Vagina (tissue), 2 donors: Measurements from ENCODE around the gene RABGEF1. TPM values are rescaled to one million over a fixed set of nuclear protein-coding genes. Genes with fewer than 3 reads are reported as not detected.
"Not testable (repeated sequence)": the region's sequence is repeated elsewhere in the genome, so short reads cannot be mapped to it uniquely, and the experiment has no call there.

Source experiments
- DNase-seq, 2 donors: peaks; one replicate each; pipeline ENCODE4 v3.0.0-alpha.2; 2017; ENCODE audit errors: extremely low spot score in 2 of 2
- H3K27ac ChIP-seq: fragments of 200-600 bp; sonication (generic); one replicate; pipeline ENCODE4 v1.5.1; 2019
- H3K27me3 ChIP-seq: fragments of 200-600 bp; sonication (generic); one replicate; pipeline ENCODE4 v1.5.1; 2019
- H3K36me3 ChIP-seq, 2 donors: fragments of 200-600 bp; sonication (generic); one replicate each; pipeline ENCODE4 v1.5.1; 2017 to 2019
- H3K4me1 ChIP-seq: fragments of 200-600 bp; sonication (generic); one replicate; pipeline ENCODE4 v1.5.1; 2019
- H3K4me3 ChIP-seq, 2 donors: fragments of 200-600 bp; sonication (generic); 1 replicate in 1 of 2; 2 replicates in 1 of 2; pipeline ENCODE4 v1.5.1; 2016 to 2019
- H3K9me3 ChIP-seq: fragments of 200-600 bp; sonication (generic); one replicate; pipeline ENCODE4 v1.5.1; 2019
- POLR2A ChIP-seq, 2 donors: fragments of 450-650 bp; IDR thresholded peaks; one replicate each; pipeline ENCODE4 v1.6.1; 2017; ENCODE audit warnings: antibody characterized with exemption in 2 of 2, mild to moderate bottlenecking in 2 of 2, moderate library complexity in 2 of 2
- POLR2AphosphoS5 ChIP-seq, 2 donors: sonication (generic); formaldehyde crosslinking; IDR thresholded peaks; one replicate each; pipeline ENCODE4 v1.9.0; 2017; ENCODE audit warnings: antibody characterized with exemption in 2 of 2, mild to moderate bottlenecking in 2 of 2, low read depth in 1 of 2; ENCODE audit not compliant: insufficient read depth in 1 of 2
- intact Hi-C: fragments of 100-400 bp; cut with DNase I; formaldehyde crosslinking; loops from one replicate; pipeline ENCODE4 v1.15.1; 2023
- total RNA-seq: library from RNA; depleted of rRNA; stranded (reverse); fragments of >200 nt; gene quantifications from one replicate; pipeline ENCODE4 v1.2.3, GENCODE V29; 2016
- TF ChIP-seq, protein P1 (sequence below), 3 experiments: fragments of 450-650 bp in 2 of 3; fragments of 200-600 bp in 1 of 3; sonication (generic) in 1 of 3; IDR thresholded peaks; one replicate each; pipeline ENCODE4 v1.5.1; 2017 to 2019; ENCODE audit warnings: antibody characterized with exemption in 3 of 3, mild to moderate bottlenecking in 2 of 3, moderate library complexity in 2 of 3

The RABGEF1 gene
- total RNA-seq, 1 donor from 2014 or later: 27.7 TPM

DNA sequence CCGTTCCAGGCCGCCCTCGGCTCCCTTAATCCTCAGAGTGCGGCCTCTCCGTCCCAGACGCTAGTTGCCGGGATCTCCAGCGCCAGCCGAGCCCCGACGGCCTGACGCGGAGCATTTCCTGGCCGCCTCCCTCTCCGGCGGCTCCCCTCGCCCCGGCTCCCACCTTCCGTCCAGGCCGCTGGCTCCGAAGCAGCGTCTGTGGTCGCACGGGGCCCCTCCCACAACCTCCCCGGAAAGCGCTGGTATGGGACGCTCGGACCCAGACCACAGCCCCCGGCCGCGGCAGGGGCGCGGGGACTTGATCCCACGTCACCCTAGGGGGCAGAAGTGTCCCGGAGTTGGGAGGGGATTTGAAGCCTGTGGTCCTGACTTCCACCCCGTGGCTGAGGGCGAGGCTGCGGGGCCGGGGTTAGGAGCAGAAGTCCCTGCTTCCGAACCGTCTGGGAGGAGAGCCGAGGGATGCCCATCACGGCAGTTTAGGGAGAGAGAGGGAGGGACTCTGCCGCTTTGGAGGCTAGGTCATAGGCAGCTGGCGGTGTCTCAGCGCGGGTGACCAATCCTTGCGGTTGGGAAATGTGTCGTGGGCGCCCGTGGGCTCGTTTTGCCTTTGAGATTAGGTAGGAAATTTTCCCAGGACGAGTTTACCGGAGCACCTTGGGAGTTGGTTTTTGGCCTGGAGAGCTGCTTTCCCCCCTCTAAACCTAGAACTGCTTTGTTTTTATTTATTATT is 612 bp downstream of the RABGEF1 start:
- intact Hi-C loops, H3K27me3 ChIP-seq, DNase-seq, H3K36me3 ChIP-seq, H3K9me3 ChIP-seq: not testable (repeated sequence)
- Histone ChIP-seq H3K4me3 (peak overlapping the region; percentile 87 to 93), H3K4me1 (peaks cover 43% of the 10 kb centered on the region), H3K27ac (peak overlapping the region; percentile 97)
- TF ChIP-seq, protein P1, sequence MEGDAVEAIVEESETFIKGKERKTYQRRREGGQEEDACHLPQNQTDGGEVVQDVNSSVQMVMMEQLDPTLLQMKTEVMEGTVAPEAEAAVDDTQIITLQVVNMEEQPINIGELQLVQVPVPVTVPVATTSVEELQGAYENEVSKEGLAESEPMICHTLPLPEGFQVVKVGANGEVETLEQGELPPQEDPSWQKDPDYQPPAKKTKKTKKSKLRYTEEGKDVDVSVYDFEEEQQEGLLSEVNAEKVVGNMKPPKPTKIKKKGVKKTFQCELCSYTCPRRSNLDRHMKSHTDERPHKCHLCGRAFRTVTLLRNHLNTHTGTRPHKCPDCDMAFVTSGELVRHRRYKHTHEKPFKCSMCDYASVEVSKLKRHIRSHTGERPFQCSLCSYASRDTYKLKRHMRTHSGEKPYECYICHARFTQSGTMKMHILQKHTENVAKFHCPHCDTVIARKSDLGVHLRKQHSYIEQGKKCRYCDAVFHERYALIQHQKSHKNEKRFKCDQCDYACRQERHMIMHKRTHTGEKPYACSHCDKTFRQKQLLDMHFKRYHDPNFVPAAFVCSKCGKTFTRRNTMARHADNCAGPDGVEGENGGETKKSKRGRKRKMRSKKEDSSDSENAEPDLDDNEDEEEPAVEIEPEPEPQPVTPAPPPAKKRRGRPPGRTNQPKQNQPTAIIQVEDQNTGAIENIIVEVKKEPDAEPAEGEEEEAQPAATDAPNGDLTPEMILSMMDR (IDR thresholded peaks at IDR 0.05): peak in 1 of 3 experiments; percentile 4

- Histone ChIP-seq H3K27ac (peak overlapping the region; percentile 97), H3K4me3 (peak overlapping the region; percentile 87 to 93), H3K9me3 (no peaks in the 10 kb centered on the region), H3K27me3 (no peaks in the 10 kb centered on the region), H3K4me1 (peaks cover 43% of the 10 kb centered on the region), H3K36me3 (no peaks in the 10 kb centered on the region)
- TF ChIP-seq POLR2A (IDR thresholded peaks at IDR 0.05) (no peak), POLR2AphosphoS5 (IDR thresholded peaks at IDR 0.05; ENCODE audit: insufficient read depth in 1 of 2, low read depth in 1 of 2) (no peak)
- TF ChIP-seq, protein P1 (IDR thresholded peaks at IDR 0.05): no peak
- no peak for DNase-seq
- intact Hi-C loops: no loop called here
Observed at GRCh38 chr7:66741710-66742049, 1.1 kb downstream of the RABGEF1 start.

GRCh38 chr7:66742298-66742697 is 1.8 kb downstream of the RABGEF1 start:
- intact Hi-C loops, H3K27me3 ChIP-seq, H3K9me3 ChIP-seq, H3K36me3 ChIP-seq, DNase-seq: not testable (repeated sequence)
- Histone ChIP-seq H3K27ac (peak overlapping the region; percentile 97), H3K4me1 (peaks cover 39% of the 10 kb centered on the region), H3K4me3 (peak overlapping the region in 1 of 2 donors; percentile 93)

DNA sequence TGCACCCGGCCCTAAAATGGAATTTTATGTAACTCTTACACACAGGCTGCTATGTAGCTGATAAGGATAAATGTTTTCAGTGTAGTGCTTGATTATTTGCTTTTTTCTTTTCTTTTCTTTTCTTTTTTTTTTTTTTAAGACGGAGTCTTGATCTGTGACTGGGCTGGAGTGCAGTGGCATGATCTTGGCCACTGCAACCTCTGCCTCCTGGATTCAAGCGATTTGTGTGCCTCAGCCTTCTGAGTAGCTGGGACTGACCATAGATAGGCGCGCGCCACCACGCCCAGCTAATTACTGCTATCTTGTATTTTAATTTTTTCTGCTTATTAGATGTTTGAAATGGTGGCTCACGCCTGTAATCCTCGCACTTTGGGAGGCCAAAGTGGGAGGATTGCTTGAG is 3.4 kb downstream of the RABGEF1 start:
- Histone ChIP-seq H3K9me3 (no peaks in the 10 kb centered on the region), H3K4me1 (peaks cover 39% of the 10 kb centered on the region), H3K27me3 (no peaks in the 10 kb centered on the region), H3K36me3 (no peaks in the 10 kb centered on the region), H3K27ac (no peak overlapping the region), H3K4me3 (no peak overlapping the region)
- TF ChIP-seq POLR2AphosphoS5 (IDR thresholded peaks at IDR 0.05; ENCODE audit: insufficient read depth in 1 of 2, low read depth in 1 of 2) (no peak), POLR2A (IDR thresholded peaks at IDR 0.05) (no peak)
- TF ChIP-seq, protein P1 (IDR thresholded peaks at IDR 0.05): no peak
- DNase-seq: no peak
- intact Hi-C loops: no loop called here

GRCh38 chr7:66747385-66747784 is 6.9 kb downstream of the RABGEF1 start:
- Histone ChIP-seq H3K9me3 (no peaks in the 10 kb centered on the region), H3K4me1 (peaks cover 20% of the 10 kb centered on the region), H3K36me3 (no peaks in the 10 kb centered on the region), H3K4me3 (no peak overlapping the region), H3K27me3 (no peaks in the 10 kb centered on the region), H3K27ac (no peak overlapping the region)
- TF ChIP-seq POLR2AphosphoS5 (IDR thresholded peaks at IDR 0.05; ENCODE audit: insufficient read depth in 1 of 2, low read depth in 1 of 2) (no peak), POLR2A (IDR thresholded peaks at IDR 0.05) (no peak)
- TF ChIP-seq, protein P1 (IDR thresholded peaks at IDR 0.05): no peak
- intact Hi-C loops: no loop called here
- DNase-seq: no peak
